Activated CD8-positive, alpha-beta T cell treated with anti-CD3 and anti-CD28 coated beads for 36 hours (primary cell): ENCODE results near the gene CA6. TPM values are rescaled to one million over a fixed set of nuclear protein-coding genes. Genes with fewer than 3 reads are reported as not detected.

Experiments used
- ATAC-seq: fragments of 200-7000 bp; cut with Tn5 transposase; one replicate; pipeline ENCODE4 v1.10.0; 2021; ENCODE audit warnings: mild to moderate bottlenecking, moderate library complexity
- CTCF ChIA-PET: fragments of 350-600 bp; sonication (Branson Sonifier 250); formaldehyde crosslinking; loops from one replicate; lab custom pipeline; 2021; ENCODE audit warnings: antibody characterized with exemption; lab: Charles Lee
- POLR2A ChIA-PET: fragments of 350-600 bp; sonication (Branson Sonifier 250); formaldehyde crosslinking; loops from one replicate; lab custom pipeline; 2021; ENCODE audit warnings: antibody characterized with exemption; lab: Charles Lee
- DNase-seq: peaks from one replicate; pipeline ENCODE4 v3.0.0-alpha.2; 2020
- H3K27ac Mint-ChIP-seq: one replicate; pipeline ENCODE4 v1.8.0; 2021; ENCODE audit warnings: mild to moderate bottlenecking, mixed read lengths
- H3K27me3 Mint-ChIP-seq: one replicate; pipeline ENCODE4 v1.8.0; 2021; ENCODE audit warnings: mixed read lengths
- H3K36me3 Mint-ChIP-seq: one replicate; pipeline ENCODE4 v1.8.0; 2021; ENCODE audit warnings: low read depth, mixed read lengths
- H3K4me1 Mint-ChIP-seq: one replicate; pipeline ENCODE4 v1.8.0; 2021; ENCODE audit warnings: low read depth, mixed read lengths
- H3K4me3 Mint-ChIP-seq: one replicate; pipeline ENCODE4 v1.8.0; 2021; ENCODE audit warnings: mild to moderate bottlenecking, moderate library complexity, mixed read lengths
- H3K9me3 Mint-ChIP-seq: one replicate; pipeline ENCODE4 v1.8.0; 2021; ENCODE audit warnings: mixed read lengths
- CTCF ChIP-seq: fragments of 200-600 bp; IDR thresholded peaks from one replicate; pipeline ENCODE4 v1.8.0; 2022; ENCODE audit warnings: antibody characterized with exemption, mild to moderate bottlenecking
- intact Hi-C: fragments of 100-400 bp; cut with micrococcal nuclease; formaldehyde crosslinking; loops from one replicate; pipeline ENCODE4 v1.10.0; 2022
- total RNA-seq, 2 experiments: library from RNA; stranded (reverse); gene quantifications; one replicate each; pipeline ENCODE4 v1.2.3, GENCODE V29; 2021

CA6 gene
- total RNA-seq, 2 experiments from 2014 or later, result 3.5 to 3.9 TPM

- ATAC-seq (no peak), DNase-seq (no peak)
- POLR2A ChIA-PET, result interaction anchor here (1.4 to 2.1 kb wide), 5 partner anchors 10 to 79 kb away, joined by 3 to 10 read pairs (median 6); partner anchors contain the start of gene ENO1
- Mint-ChIP-seq H3K27me3 (no peaks in the 10 kb centered on the region), H3K4me1 (peaks cover 40% of the 10 kb centered on the region), H3K9me3 (peaks cover 4% of the 10 kb centered on the region), H3K4me3 (no peak overlapping the region), H3K27ac (peak overlapping the region; percentile 2), H3K36me3 (peaks cover 31% of the 10 kb centered on the region)
- intact Hi-C loops, result no loop called here
- CTCF ChIA-PET, result interaction anchor here (0.8 to 1.9 kb wide), 5 partner anchors 9 to 97 kb away, joined by 3 to 13 read pairs (median 6); no protein-coding TSS in a partner anchor
- TF ChIP-seq CTCF, result no peak
These were observed 37.1 kb upstream of the CA6 start for GRCh38 chr1:8908388-8909151.

GRCh38 chr1:8910331-8910730, 35.3 kb upstream of the CA6 start:
- Mint-ChIP-seq H3K4me1 (peaks cover 37% of the 10 kb centered on the region), H3K36me3 (peaks cover 42% of the 10 kb centered on the region), H3K27ac (peak overlapping the region; percentile 62), H3K4me3 (no peak overlapping the region), H3K9me3 (peaks cover 4% of the 10 kb centered on the region), H3K27me3 (no peaks in the 10 kb centered on the region)
- TF ChIP-seq CTCF, result no peak
- ChIA-PET CTCF (interaction anchor here (1.1 to 2.8 kb wide), 3 partner anchors 23 to 95 kb away, joined by 3 to 17 read pairs (median 5); no protein-coding TSS in a partner anchor), POLR2A (interaction anchor here (0.7 to 2.2 kb wide), 3 partner anchors 14 to 94 kb away, joined by 3 to 10 read pairs (median 3); partner anchors contain the start of gene ENO1)
- DNase-seq (no peak), ATAC-seq (no peak)
- intact Hi-C loops, result no loop called here

GRCh38 chr1:8910914-8911313, 34.8 kb upstream of the CA6 start:
- Mint-ChIP-seq H3K9me3 (peaks cover 4% of the 10 kb centered on the region), H3K4me3 (no peak overlapping the region), H3K36me3 (peaks cover 44% of the 10 kb centered on the region), H3K27me3 (no peaks in the 10 kb centered on the region), H3K27ac (peak overlapping the region; percentile 66), H3K4me1 (peaks cover 39% of the 10 kb centered on the region)
- ATAC-seq, result peak; percentile 57
- DNase-seq, result no peak
- POLR2A ChIA-PET, result interaction anchor here (0.9 to 2.2 kb wide), 3 partner anchors 10 to 94 kb away, joined by 3 to 10 read pairs (median 3); partner anchors contain the start of gene ENO1
- no peak for TF ChIP-seq CTCF
- CTCF ChIA-PET, result interaction anchor here (0.8 to 2.8 kb wide), 4 partner anchors 23 to 94 kb away, joined by 3 to 17 read pairs (median 4); no protein-coding TSS in a partner anchor
- intact Hi-C loops, result no loop called here

GRCh38 chr1:8911416-8912309, 34.0 kb upstream of the CA6 start:
- peak overlapping the region; percentile 66 for H3K27ac Mint-ChIP-seq

More at GRCh38 chr1:8911416-8912309, 34.0 kb upstream of the CA6 start:
- Mint-ChIP-seq H3K27me3 (no peaks in the 10 kb centered on the region), H3K9me3 (peaks cover 4% of the 10 kb centered on the region), H3K4me3 (no peak overlapping the region), H3K36me3 (peaks cover 46% of the 10 kb centered on the region), H3K4me1 (peaks cover 39% of the 10 kb centered on the region)
- no peak for DNase-seq
- ATAC-seq, result peak; percentile 29
- CTCF ChIA-PET, result interaction anchor here (0.8 to 2.8 kb wide), 2 partner anchors 62 to 94 kb away, joined by 3 to 17 read pairs; no protein-coding TSS in a partner anchor
- intact Hi-C loops, result no loop called here
- no peak for TF ChIP-seq CTCF
- POLR2A ChIA-PET, result interaction anchor here (0.9 to 2.2 kb wide), 2 partner anchors 9 to 33 kb away, joined by 3 to 10 read pairs; partner anchors contain the start of gene ENO1
